H7 (cell line): Measurements from ENCODE around the gene MINPP1. TPM values are rescaled to one million over a fixed set of nuclear protein-coding genes. Genes with fewer than 3 reads are reported as not detected.
"Not testable (repeated sequence)": the region's sequence is repeated elsewhere in the genome, so short reads cannot be mapped to it uniquely, and the experiment has no call there.

Experiments
- DNase-seq: peaks from one replicate; pipeline ENCODE4 v3.0.0; 2012
- H3K27me3 ChIP-seq: 2 replicates; pipeline ENCODE4 v1.6.0; 2011; ENCODE audit warnings: mild to moderate bottlenecking, low read length; ENCODE audit not compliant: control insufficient read depth, insufficient read depth
- H3K36me3 ChIP-seq: replicated peaks from 2 replicates; pipeline ENCODE4 v1.5.1; 2011; ENCODE audit warnings: low read length; ENCODE audit not compliant: control insufficient read depth, insufficient read depth
- H3K4me3 ChIP-seq: 2 replicates; pipeline ENCODE4 v1.5.1; 2011; ENCODE audit warnings: low read depth, mild to moderate bottlenecking, control low read depth, low read length, moderate library complexity; ENCODE audit not compliant: insufficient read depth
- total RNA-seq: library from RNA; depleted of rRNA; stranded (reverse); fragments of >200 nt; shearing (Covaris generic); gene quantifications from 2 replicates; pipeline ENCODE4 v1.2.3, GENCODE V29; 2014; rRNA removed

Gene MINPP1, protein sequence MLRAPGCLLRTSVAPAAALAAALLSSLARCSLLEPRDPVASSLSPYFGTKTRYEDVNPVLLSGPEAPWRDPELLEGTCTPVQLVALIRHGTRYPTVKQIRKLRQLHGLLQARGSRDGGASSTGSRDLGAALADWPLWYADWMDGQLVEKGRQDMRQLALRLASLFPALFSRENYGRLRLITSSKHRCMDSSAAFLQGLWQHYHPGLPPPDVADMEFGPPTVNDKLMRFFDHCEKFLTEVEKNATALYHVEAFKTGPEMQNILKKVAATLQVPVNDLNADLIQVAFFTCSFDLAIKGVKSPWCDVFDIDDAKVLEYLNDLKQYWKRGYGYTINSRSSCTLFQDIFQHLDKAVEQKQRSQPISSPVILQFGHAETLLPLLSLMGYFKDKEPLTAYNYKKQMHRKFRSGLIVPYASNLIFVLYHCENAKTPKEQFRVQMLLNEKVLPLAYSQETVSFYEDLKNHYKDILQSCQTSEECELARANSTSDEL
- total RNA-seq, result 23.7 and 26.2 TPM in 2 replicates

DNA sequence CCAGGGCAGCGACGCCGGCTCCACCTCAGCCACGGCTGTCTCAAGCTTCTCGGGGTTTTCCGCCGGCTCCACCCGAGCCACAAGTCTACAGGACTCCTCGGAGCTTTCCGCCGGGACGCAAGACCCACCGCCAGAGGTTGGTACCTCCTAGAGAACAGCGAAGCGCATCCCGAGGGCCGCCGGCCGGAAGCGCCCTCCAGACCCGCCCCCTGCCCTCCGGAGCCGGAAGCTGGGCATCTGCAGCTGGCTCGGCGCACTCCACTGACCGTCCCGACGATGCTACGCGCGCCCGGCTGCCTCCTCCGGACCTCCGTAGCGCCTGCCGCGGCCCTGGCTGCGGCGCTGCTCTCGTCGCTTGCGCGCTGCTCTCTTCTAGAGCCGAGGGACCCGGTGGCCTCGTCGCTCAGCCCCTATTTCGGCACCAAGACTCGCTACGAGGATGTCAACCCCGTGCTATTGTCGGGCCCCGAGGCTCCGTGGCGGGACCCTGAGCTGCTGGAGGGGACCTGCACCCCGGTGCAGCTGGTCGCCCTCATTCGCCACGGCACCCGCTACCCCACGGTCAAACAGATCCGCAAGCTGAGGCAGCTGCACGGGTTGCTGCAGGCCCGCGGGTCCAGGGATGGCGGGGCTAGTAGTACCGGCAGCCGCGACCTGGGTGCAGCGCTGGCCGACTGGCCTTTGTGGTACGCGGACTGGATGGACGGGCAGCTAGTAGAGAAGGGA is at the start of gene MINPP1:
TSS of gene MINPP1 (plus strand) at position 254 of the 726 bp plus-strand sequence. CDS start at position 277, 23 bp downstream.
- DNase-seq, result peak; percentile 94
- peak within 1 kb of the TSS; percentile 90 for H3K4me3 ChIP-seq
- peaks cover 2% of the 10 kb centered on the region; the same call in 1 of the 2 replicates for H3K36me3 ChIP-seq
- no peaks in the 10 kb centered on the region for H3K27me3 ChIP-seq

DNA sequence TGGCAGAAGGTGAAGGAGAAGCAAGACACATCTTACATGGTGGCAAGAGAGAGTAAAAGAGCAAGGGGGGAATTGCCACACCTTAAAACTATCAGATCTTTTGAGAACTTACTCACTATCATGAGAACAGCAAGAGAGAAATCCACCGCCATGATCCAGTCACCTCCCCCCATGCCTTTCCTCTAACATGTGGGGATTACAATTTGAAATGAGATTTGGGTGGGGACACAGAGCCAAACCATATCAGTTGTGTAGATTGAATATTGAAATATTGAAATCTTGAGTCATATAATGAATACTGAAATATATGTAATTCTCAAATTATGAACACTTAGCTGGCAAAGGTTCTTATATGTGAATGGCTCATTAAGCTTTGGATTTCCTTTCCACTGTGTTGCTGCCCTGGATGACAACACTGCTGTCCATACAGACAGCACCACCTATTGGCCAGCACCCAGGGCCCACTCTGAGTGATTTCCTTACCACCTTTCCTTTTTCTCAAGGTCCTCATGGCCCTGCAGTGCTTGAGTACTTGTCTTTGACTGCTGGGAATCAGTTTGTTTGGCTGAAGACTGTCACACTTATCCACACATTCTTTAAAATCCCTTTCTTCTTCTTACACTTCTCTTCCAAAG is 48.0 kb upstream of the MINPP1 start:
- H3K36me3 ChIP-seq, DNase-seq, H3K27me3 ChIP-seq, H3K4me3 ChIP-seq: not testable (repeated sequence)

DNA sequence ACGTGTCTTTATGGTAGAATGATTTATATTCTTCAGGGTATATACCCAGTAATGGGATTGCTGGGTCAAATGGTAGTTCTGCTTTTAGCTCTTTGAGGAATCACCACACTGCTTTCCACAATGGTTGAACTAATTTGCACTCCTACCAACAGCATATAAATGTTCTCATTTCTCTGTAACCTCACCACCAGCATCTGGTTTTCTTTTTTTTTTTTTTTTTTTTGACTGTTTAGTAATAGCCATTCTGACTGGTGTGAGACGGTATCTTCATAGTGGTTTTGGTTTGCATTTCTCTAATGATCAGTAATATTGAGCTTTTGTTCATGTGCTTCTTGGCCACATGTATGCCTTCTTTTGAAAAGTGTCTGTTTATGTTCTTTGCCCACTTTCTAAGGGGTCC is 42.9 kb upstream of the MINPP1 start:
- H3K4me3 ChIP-seq, H3K36me3 ChIP-seq, DNase-seq, H3K27me3 ChIP-seq: not testable (repeated sequence)

DNA sequence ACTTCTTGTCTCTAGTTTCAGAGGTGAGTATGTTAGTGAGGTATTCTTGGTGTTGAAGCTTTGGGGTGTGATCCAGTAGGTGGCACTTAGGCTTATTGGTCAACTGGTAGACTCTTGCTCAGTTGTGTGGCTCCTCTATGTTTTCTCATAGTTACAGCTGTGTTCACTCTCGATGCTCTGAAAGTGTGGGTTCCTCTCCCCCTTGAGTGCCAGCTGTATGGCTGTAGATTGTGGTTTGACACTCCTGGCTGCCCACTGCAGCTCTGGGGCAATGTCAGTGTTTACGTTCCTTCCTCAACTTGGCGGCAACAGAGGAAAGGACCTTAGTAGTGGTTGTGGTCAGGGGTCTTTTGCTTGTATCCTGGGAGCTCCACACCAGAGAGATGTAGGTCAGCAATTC is 37.8 kb upstream of the MINPP1 start:
- not testable (repeated sequence) for H3K27me3 ChIP-seq, DNase-seq, H3K4me3 ChIP-seq, H3K36me3 ChIP-seq

DNA sequence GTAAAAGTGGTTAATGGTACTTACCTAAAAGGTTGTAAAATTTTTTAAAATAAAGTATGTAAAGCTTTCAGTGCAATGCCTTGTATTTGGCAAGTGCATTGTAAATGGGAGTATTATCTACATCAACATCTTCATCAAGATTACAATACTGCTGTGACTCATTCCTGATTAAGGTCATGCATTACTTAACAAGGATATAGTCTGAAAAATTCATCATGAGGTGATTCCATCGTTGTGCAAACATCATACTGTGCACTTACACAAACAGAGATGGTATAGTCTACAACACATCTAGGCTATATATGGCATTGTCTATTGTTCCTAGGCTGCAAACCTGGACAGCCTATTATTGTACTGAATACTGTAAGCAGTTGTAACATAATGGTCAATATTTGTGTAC is 16.0 kb upstream of the MINPP1 start:
- not testable (repeated sequence) for H3K4me3 ChIP-seq, H3K27me3 ChIP-seq

DNA sequence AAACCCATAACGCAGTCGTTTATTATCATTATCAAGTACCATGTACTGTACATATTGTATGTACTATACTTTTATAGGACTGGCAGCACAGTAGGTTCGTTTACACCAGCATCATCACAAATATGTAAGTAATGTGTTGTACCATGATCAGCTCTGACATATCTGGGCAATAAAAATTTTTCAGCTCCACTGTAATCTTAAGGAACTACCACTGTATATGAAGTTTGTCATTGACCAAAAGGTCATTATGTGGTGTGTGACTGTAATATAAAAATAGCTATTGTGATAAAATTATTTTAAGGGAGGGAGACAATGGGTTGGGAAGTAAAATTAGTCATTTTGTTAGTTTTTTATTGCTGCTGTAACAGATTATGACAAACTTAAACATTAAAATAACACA is 14.4 kb upstream of the MINPP1 start:
- H3K36me3 ChIP-seq, H3K27me3 ChIP-seq, H3K4me3 ChIP-seq, DNase-seq: not testable (repeated sequence)

More for the DNA sequence above, 16.0 kb upstream of the MINPP1 start:
- DNase-seq, H3K36me3 ChIP-seq: not testable (repeated sequence)

DNA sequence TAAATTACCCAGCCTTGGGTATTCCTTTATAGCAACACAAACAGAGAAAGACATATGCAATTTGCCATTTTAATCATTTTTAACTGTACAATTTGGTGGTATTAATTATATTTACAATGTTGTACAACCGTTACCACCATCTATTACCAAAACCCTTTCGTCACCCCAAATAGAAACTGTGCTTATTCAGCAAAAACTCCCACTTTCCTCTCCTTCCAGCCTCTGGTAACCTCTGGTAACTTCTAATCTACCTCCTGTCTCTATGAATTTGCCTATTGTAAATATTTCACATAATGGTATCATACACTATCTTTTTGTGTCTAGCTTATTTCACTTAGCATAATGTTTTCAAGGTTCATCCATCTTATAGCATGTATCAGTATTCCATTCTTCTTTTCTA is 12.2 kb upstream of the MINPP1 start:
- H3K27me3 ChIP-seq, DNase-seq, H3K4me3 ChIP-seq, H3K36me3 ChIP-seq: not testable (repeated sequence)

DNA sequence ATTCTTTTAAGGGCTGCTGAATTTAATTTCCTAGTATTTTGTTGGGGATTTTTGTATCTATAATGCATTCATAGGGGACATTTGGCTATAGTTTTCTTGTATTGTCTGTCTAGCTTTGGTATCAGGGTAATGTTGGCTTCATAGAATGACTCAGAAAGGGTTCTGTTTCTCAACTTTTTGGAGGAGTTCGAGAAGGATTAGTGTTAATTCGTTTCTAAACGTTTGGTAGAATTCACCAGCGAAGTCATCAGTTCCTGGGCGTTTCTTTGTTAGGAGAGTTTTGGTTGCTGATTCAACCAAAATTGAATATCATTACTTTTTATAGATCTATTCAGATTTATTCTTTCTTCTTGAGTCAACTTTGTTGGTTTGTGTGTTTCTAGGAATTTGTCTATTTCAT is 9.2 kb upstream of the MINPP1 start:
- not testable (repeated sequence) for H3K4me3 ChIP-seq, H3K27me3 ChIP-seq, H3K36me3 ChIP-seq, DNase-seq

DNA sequence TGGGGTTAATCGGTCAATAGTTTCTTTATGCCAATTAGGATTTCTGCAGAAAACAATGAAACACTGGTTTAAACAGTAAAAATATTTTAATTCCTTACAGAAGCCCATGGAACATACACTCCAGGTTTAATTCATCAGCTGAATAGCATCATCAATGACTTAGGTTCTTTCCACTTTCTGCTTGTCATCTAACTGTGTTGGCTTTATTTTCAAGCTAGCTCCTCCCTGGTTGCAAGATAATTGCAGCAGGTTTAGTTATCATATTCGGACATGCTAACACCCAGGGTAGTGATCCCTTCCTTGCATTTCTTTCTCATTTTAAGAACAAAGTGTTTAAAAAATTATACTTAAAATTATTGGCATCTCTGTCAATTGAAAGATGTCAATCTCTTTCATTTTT is 7.3 kb upstream of the MINPP1 start:
- not testable (repeated sequence) for H3K36me3 ChIP-seq, DNase-seq, H3K4me3 ChIP-seq

DNA sequence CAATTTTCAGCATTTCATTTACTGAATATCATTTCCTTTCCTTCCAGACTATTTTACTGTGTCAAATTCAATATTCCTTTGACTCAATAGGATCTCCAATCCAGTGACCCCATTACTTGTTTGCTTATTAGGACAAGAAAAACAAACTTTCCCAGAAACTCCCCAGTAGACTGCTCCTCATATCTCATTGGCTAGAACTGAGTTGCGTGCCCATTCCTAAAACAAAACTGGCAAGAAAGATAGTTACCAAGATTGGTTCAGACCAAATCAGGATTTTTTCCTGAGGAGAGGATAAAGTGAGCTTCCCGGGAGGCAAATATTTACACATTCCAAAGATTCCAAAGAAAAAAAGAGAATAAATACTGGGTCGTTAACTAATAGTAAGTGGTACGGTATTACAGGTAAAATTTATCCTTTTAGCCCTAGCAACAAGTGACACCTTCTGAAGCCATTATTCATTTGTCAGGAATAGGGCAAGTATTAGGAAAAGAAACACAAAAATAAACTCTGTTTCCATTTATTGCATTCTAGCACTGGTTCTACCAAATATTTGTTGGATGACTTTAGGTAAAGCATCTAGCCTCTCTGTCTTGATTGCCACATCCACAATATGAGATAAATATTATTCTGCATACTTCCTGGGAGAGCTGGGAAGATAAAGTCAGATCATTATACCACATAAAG is 6.4 kb upstream of the MINPP1 start:
- H3K27me3 ChIP-seq, DNase-seq, H3K4me3 ChIP-seq, H3K36me3 ChIP-seq: not testable (repeated sequence)

More for the DNA sequence above, 7.3 kb upstream of the MINPP1 start:
- H3K27me3 ChIP-seq, result not testable (repeated sequence)

DNA sequence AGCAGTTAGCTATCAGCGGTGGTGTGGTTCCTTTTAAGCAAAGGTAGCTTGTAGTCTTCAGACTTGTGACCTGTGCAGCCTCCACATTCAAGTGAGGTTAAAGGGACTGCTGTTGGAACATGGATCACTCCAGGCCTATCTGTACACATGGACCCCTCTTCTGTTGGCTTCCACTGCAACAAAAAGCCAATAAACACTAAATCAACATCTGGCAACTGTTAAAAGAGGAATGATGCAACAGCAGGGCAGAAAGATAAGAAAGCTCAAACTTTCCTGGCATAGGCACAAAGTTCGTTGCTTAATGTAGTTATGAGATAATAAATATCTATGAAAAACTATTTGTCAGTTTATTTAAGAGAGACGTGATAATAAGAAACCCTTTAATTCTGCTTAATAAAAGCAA is 4.0 kb upstream of the MINPP1 start:
- Histone ChIP-seq H3K36me3 (no peaks in the 10 kb centered on the region), H3K27me3 (no peaks in the 10 kb centered on the region), H3K4me3 (no peak overlapping the region)
- no peak for DNase-seq

DNA sequence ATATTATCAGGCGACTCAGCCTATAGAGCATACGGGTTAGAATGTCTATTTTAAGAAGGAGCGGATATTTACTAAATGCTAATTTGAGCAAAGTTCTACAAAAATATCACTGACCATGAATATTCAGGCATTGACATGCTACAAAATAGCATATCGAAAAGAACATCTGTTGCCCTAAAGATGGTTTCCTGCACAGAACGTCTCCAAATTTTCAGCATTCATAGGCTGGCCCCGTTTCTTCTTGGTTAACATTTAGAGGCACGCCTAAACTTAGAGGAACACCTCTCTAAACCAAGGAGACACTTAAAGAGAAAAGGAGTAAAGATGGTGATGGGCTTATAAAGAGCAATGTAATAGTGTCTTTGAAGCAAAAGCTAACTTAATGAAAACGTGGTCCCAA is 1.3 kb upstream of the MINPP1 start:
- Histone ChIP-seq H3K36me3 (peaks cover under 1% of the 10 kb centered on the region; the same call in 1 of the 2 replicates), H3K27me3 (no peaks in the 10 kb centered on the region), H3K4me3 (no peak overlapping the region)
- no peak for DNase-seq

DNA sequence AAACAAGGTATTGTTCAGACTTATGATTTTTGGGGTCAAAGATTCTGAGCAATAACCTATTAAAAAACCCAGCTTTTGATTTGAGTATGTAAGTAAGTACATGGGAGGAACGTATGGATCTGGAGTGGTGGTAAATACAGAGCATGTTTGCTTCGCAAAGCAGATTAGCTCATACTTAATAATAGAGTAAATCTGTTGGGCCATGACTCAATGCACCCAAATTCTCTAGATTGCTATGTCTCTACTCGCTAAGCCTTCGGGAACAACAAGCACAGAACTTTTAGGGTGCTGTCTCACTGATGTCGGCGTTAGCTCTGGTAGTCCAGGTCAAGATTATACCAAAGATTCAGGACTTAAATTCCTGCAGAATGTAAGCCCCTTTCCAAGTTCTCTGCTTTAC is 807 bp upstream of the MINPP1 start:
- Histone ChIP-seq H3K27me3 (no peaks in the 10 kb centered on the region), H3K36me3 (peaks cover 2% of the 10 kb centered on the region; the same call in 1 of the 2 replicates), H3K4me3 (peak overlapping the region; percentile 90; the same call in 1 of the 2 replicates)
- DNase-seq, result peak; percentile 13

DNA sequence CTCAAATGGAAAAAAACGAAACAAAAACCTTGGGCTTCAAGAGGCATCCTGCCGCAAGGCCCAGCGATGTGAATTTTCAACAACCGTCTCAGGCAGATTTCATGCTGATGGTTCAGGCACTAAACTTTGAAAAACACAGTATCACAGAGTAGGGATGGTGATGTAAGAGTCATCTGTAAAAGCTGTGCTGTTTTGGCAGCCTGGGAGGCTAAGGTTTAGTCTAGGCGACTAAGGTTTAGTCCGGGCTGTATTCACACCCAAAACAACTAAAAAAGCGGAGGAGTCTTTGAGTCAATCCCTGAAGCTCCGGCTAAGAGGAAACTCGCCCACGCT is 420 bp upstream of the MINPP1 start:
- H3K4me3 ChIP-seq, result peak overlapping the region; percentile 90
- H3K27me3 ChIP-seq, result no peaks in the 10 kb centered on the region
- peaks cover 2% of the 10 kb centered on the region; the same call in 1 of the 2 replicates for H3K36me3 ChIP-seq
- no peak for DNase-seq
